ENCODE measurements around the gene DUSP15.
"Not testable (repeated sequence)": the region's sequence is repeated elsewhere in the genome, so short reads cannot be mapped to it uniquely, and the experiment has no call there.

Gene DUSP15

GRCh38 chr20:31815408-31816188, 54.7 kb downstream of the DUSP15 start:
- no peak for TF ChIP-seq CTCF (IDR thresholded peaks at IDR 0.05; ENCODE audit: extremely low read depth, missing control alignments)
- peak; percentile 4 for DNase-seq (ENCODE audit: low spot score)

GRCh38 chr20:31814142-31814541, 56.2 kb downstream of the DUSP15 start:
- DNase-seq (ENCODE audit: low spot score): not testable (repeated sequence)

- DNase-seq (ENCODE audit: low spot score): no peak
- TF ChIP-seq CTCF (IDR thresholded peaks at IDR 0.05; ENCODE audit: extremely low read depth, missing control alignments): no peak
Observed at GRCh38 chr20:31813611-31814010, 56.7 kb downstream of the DUSP15 start.

GRCh38 chr20:31811796-31812728, 58.3 kb downstream of the DUSP15 start:
- DNase-seq (ENCODE audit: low spot score): no peak

GRCh38 chr20:31811198-31811597, 59.1 kb downstream of the DUSP15 start:
- no peak for DNase-seq (ENCODE audit: low spot score)
- TF ChIP-seq CTCF (IDR thresholded peaks at IDR 0.05; ENCODE audit: extremely low read depth, missing control alignments): no peak

More at GRCh38 chr20:31811796-31812728, 58.3 kb downstream of the DUSP15 start:
- TF ChIP-seq CTCF (IDR thresholded peaks at IDR 0.05; ENCODE audit: extremely low read depth, missing control alignments): no peak
